Natural killer cell (primary cell): Measurements from ENCODE around the gene ACSL1. TPM values are rescaled to one million over a fixed set of nuclear protein-coding genes. Genes with fewer than 3 reads are reported as not detected.
A peak's percentile ranks its signal among the peaks of the same experiment; 100 is the strongest.

Source experiments
- ATAC-seq, 3 donors: fragments of 150-1000 bp in 2 of 3; fragments of 200-7000 bp in 1 of 3; cut with Tn5 transposase; 1 replicate in 1 of 3; 2 replicates in 2 of 3; pipeline ENCODE4 v1.10.0; 2021; ENCODE audit warnings: mild to moderate bottlenecking in 2 of 3, moderate library complexity in 2 of 3
- DNase-seq, 2 donors: peaks; one replicate each; pipeline versions ENCODE4 v3.0.0 to v3.0.0-alpha.2; 2013 to 2021; ENCODE audit warnings: mixed read lengths in 1 of 2
- H3K27ac ChIP-seq: one replicate; pipeline ENCODE4 v1.5.1; 2013; ENCODE audit warnings: mild to moderate bottlenecking, low read length
- H3K27me3 ChIP-seq: one replicate; pipeline ENCODE4 v1.6.1; 2013; ENCODE audit warnings: low read length; ENCODE audit not compliant: control insufficient read depth, insufficient read depth
- H3K36me3 ChIP-seq: one replicate; pipeline ENCODE4 v1.6.1; 2013; ENCODE audit warnings: low read length; ENCODE audit not compliant: control insufficient read depth, insufficient read depth
- H3K4me1 ChIP-seq: one replicate; pipeline ENCODE4 v1.6.1; 2013; ENCODE audit warnings: low read length; ENCODE audit not compliant: control insufficient read depth, insufficient read depth
- H3K4me3 ChIP-seq: one replicate; pipeline ENCODE4 v1.5.1; 2013; ENCODE audit warnings: low read length
- H3K9me3 ChIP-seq: one replicate; pipeline ENCODE4 v1.6.1; 2013; ENCODE audit warnings: low read length; ENCODE audit not compliant: control insufficient read depth, insufficient read depth
- H3K27ac Mint-ChIP-seq, 2 donors: one replicate each; pipeline ENCODE4 v1.8.0; 2022; ENCODE audit warnings: mild to moderate bottlenecking in 2 of 2, mixed read lengths in 2 of 2, moderate library complexity in 1 of 2
- H3K27me3 Mint-ChIP-seq, 2 donors: one replicate each; pipeline ENCODE4 v1.8.0; 2022; ENCODE audit warnings: low read depth in 2 of 2, mixed read lengths in 2 of 2
- H3K36me3 Mint-ChIP-seq: one replicate; pipeline ENCODE4 v1.8.0; 2022; ENCODE audit warnings: mixed read lengths
- H3K4me1 Mint-ChIP-seq, 2 donors: one replicate each; pipeline ENCODE4 v1.8.0; 2022; ENCODE audit warnings: mixed read lengths in 2 of 2
- H3K4me3 Mint-ChIP-seq: one replicate; pipeline ENCODE4 v1.8.0; 2022; ENCODE audit warnings: mild to moderate bottlenecking, moderate library complexity, mixed read lengths
- H3K9me3 Mint-ChIP-seq, 2 donors: one replicate each; pipeline ENCODE4 v1.8.0; 2022; ENCODE audit warnings: mixed read lengths in 2 of 2
- WGBS: methylation state at CpG from one replicate; pipeline ENCODE4 v1.1.7; 2013; ENCODE audit warnings: missing lambda C conversion rate; ENCODE audit not compliant: insufficient coverage; 5-methylcytosine and 5-hydroxymethylcytosine counted together
- intact Hi-C: fragments of 100-400 bp; cut with micrococcal nuclease; formaldehyde crosslinking; loops from one replicate; pipeline ENCODE4 v1.14.2; 2022
- total RNA-seq, 4 donors: library from RNA; stranded (reverse); fragments of 120-200 nt in 1 of 4; gene quantifications; one replicate each; pipeline versions ENCODE4 v1.2.3 to v1.2.4, GENCODE V29; 2013 to 2022
- TF ChIP-seq, protein P1 (sequence below): fragments of 200-600 bp; IDR thresholded peaks from one replicate; pipeline ENCODE4 v1.8.0; 2022; ENCODE audit warnings: antibody characterized with exemption

Gene ACSL1
- total RNA-seq, 3 donors from 2014 or later (not counting 1 experiment from before 2014, with no cell fraction given): 13.2 to 43.1 (median 13.3) TPM

DNA sequence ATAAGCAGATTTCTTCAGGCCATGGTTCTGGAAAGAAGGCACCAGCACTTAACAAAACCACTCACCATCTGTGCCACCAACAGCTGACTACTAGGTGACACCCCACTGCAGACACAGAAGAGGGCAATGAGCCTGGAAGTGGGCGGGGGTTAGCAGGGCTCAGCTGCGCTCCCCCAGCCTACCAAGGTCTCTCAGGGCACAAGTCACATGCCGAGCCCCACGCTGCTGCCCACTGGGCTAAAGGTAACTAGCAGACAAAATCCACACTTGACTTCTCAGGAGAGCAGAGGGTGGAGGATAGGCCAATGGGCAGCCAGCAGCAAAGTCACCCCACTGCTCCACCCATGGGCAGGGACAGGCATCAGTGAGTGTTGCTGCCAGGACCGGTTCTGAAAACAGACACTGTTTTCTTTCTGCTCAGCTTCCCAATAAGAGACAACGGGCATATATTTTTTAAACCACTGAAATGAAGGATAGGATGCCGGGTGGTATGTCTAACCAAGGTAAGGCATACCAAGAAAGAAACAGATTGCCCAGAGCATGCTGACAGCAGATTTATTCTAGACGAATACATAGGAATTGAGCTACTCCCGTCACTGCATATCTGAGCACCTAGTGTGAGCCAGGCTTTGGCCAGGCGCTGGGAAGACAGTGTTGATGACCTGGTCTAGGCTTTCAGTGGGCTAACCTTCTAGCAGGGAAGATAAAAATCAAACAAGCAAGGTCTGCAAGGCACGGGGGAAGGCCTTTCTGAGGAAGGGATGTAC is 20.1 kb downstream of the ACSL1 start:
- WGBS: 85% methylated on average over 11 of the region's 11 CpGs
- H3K36me3 Mint-ChIP-seq: no peaks in the 10 kb centered on the region
- H3K27ac ChIP-seq: no peak overlapping the region
- H3K27me3 Mint-ChIP-seq: no peaks in the 10 kb centered on the region
- no peaks in the 10 kb centered on the region for H3K27me3 ChIP-seq
- no peak overlapping the region for H3K4me3 Mint-ChIP-seq
- H3K4me1 Mint-ChIP-seq: peaks cover 23 to 31% of the 10 kb centered on the region in 2 donors
- H3K9me3 Mint-ChIP-seq: no peaks in the 10 kb centered on the region
- intact Hi-C loops: no loop called here
- no peaks in the 10 kb centered on the region for H3K9me3 ChIP-seq
- TF ChIP-seq, protein P1, sequence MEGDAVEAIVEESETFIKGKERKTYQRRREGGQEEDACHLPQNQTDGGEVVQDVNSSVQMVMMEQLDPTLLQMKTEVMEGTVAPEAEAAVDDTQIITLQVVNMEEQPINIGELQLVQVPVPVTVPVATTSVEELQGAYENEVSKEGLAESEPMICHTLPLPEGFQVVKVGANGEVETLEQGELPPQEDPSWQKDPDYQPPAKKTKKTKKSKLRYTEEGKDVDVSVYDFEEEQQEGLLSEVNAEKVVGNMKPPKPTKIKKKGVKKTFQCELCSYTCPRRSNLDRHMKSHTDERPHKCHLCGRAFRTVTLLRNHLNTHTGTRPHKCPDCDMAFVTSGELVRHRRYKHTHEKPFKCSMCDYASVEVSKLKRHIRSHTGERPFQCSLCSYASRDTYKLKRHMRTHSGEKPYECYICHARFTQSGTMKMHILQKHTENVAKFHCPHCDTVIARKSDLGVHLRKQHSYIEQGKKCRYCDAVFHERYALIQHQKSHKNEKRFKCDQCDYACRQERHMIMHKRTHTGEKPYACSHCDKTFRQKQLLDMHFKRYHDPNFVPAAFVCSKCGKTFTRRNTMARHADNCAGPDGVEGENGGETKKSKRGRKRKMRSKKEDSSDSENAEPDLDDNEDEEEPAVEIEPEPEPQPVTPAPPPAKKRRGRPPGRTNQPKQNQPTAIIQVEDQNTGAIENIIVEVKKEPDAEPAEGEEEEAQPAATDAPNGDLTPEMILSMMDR: no peak
- ATAC-seq (peak; percentile 38 to 66 (median 50)), DNase-seq (no peak)
- H3K36me3 ChIP-seq: no peaks in the 10 kb centered on the region
- H3K4me3 ChIP-seq: no peak overlapping the region
- no peak overlapping the region for H3K27ac Mint-ChIP-seq
- H3K4me1 ChIP-seq: peaks cover 3% of the 10 kb centered on the region

DNA sequence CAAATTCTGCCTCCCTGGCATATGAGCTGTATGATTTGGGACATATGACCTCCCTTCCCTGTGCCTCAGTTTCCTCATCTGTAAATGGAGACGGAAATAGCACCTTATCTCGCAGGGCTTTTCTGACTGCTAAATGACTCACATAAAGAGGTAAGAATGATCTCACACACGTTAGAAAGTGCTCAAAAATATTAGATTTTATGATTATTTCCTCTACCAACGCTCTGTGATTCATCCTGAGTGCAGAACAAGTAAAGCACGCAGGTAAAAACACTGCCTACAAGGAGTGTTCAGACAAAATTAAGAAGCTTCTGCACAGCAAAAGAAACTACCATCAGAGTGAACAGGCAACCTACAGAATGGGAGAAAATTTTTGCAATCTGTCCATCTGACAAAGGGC is 21.1 kb downstream of the ACSL1 start:
- Histone ChIP-seq H3K27ac (no peak overlapping the region), H3K4me3 (no peak overlapping the region), H3K27me3 (no peaks in the 10 kb centered on the region), H3K9me3 (no peaks in the 10 kb centered on the region), H3K36me3 (no peaks in the 10 kb centered on the region), H3K4me1 (no peaks in the 10 kb centered on the region)
- WGBS: 95% methylated on average over 5 of the region's 5 CpGs
- no peak overlapping the region for H3K4me3 Mint-ChIP-seq
- no peak overlapping the region for H3K27ac Mint-ChIP-seq
- DNase-seq (no peak), ATAC-seq (no peak)
- TF ChIP-seq, protein P1: no peak
- no peaks in the 10 kb centered on the region for H3K36me3 Mint-ChIP-seq
- H3K9me3 Mint-ChIP-seq: no peaks in the 10 kb centered on the region
- H3K4me1 Mint-ChIP-seq: peaks cover 16 to 27% of the 10 kb centered on the region in 2 donors
- H3K27me3 Mint-ChIP-seq: no peaks in the 10 kb centered on the region
- intact Hi-C loops: no loop called here

DNA sequence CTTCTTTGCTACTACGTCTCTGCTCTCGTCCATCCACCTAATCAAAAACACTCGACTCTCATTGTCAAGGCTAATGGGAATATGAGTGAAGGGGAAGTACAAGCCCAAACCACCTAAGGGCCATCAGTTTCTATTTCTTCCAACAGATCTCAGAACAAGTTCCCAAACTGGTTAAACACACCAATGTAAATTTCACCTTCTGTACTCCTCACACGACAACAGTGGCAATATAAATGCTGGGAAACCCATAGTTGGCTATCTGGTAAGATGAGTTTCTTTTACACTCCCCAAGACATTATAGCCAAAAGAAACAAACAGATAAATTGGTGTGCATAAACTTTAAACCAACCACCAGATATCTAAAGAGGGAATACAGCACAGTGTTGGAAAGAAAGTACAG is 21.9 kb downstream of the ACSL1 start:
- Mint-ChIP-seq H3K27ac (no peak overlapping the region), H3K9me3 (no peaks in the 10 kb centered on the region), H3K4me3 (no peak overlapping the region), H3K36me3 (no peaks in the 10 kb centered on the region), H3K4me1 (peaks cover 16 to 27% of the 10 kb centered on the region in 2 donors), H3K27me3 (no peaks in the 10 kb centered on the region)
- no peak overlapping the region for H3K4me3 ChIP-seq
- ATAC-seq (no peak), DNase-seq (no peak)
- no peaks in the 10 kb centered on the region for H3K27me3 ChIP-seq
- H3K9me3 ChIP-seq: no peaks in the 10 kb centered on the region
- intact Hi-C loops: no loop called here
- H3K4me1 ChIP-seq: no peaks in the 10 kb centered on the region
- TF ChIP-seq, protein P1: no peak
- H3K36me3 ChIP-seq: no peaks in the 10 kb centered on the region
- no peak overlapping the region for H3K27ac ChIP-seq
- WGBS: no CpG with 5 or more reads among the region's 4 CpGs

DNA sequence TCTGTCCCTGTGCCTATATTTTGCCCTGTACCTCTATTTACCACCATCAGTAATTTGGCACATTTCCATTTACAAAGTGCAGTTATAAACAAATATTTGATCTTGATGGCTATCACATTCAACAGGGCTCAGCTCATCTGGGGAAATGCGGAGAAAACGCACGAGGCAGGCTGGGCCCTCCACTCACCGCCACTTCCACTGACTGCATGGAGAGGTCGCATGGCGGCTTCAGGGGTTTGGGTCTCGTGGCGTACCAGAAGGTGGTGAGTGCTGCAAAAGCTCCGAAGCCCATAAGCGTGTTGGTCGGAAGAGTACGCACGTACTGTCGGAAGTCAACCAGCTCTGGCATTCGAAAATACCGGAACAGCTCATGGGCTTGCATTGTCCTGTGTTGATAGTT is 22.6 kb downstream of the ACSL1 start:
- DNase-seq (no peak), ATAC-seq (no peak)
- intact Hi-C loops: no loop called here
- TF ChIP-seq, protein P1: no peak
- Histone ChIP-seq H3K9me3 (no peaks in the 10 kb centered on the region), H3K36me3 (no peaks in the 10 kb centered on the region), H3K4me1 (no peaks in the 10 kb centered on the region), H3K27me3 (no peaks in the 10 kb centered on the region), H3K4me3 (no peak overlapping the region), H3K27ac (no peak overlapping the region)
- Mint-ChIP-seq H3K27ac (no peak overlapping the region), H3K4me3 (no peak overlapping the region), H3K9me3 (no peaks in the 10 kb centered on the region), H3K36me3 (no peaks in the 10 kb centered on the region), H3K27me3 (no peaks in the 10 kb centered on the region), H3K4me1 (peaks cover 12 to 24% of the 10 kb centered on the region in 2 donors)
- 96% methylated on average over 16 of the region's 16 CpGs for WGBS
